Measurements from ENCODE around the gene TMEM167B.
"Not testable (repeated sequence)": the region's sequence is repeated elsewhere in the genome, so short reads cannot be mapped to it uniquely, and the experiment has no call there.

Gene TMEM167B

DNA sequence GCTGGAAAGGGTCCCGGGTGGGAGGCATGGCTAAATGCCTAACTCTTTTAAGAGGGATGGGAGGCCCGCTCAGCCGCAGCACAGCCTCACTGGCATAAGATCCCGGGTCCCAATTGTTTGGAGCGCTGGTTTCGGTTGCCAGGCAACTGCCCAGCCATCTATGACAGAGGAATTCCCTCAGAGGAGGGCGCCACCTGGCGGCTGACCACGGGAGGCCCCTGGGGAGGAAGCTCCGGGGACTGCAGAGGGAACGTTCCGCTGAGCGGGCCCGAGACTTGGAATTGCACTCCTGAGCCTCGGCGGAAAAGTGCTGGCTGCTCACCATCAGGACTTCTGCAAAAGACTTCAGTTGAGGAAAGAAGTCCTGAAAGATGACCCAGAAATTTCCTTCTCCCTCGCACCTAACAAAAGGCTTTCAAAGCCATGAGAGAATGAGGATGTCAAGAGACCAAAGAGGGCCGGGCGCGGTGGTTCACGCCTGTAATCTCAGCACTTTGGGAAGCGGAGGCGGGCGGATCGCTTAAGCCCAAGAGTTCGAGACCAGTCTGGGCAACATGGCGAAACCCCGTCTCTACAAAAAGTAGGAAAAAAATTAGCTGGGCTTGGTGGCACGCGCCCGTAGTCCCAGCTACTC lies 22.2 kb downstream of the TMEM167B start:
- in situ Hi-C loops (cut with MboI; ENCODE audit: low sequenced_read_pairs): no loop called here

DNA sequence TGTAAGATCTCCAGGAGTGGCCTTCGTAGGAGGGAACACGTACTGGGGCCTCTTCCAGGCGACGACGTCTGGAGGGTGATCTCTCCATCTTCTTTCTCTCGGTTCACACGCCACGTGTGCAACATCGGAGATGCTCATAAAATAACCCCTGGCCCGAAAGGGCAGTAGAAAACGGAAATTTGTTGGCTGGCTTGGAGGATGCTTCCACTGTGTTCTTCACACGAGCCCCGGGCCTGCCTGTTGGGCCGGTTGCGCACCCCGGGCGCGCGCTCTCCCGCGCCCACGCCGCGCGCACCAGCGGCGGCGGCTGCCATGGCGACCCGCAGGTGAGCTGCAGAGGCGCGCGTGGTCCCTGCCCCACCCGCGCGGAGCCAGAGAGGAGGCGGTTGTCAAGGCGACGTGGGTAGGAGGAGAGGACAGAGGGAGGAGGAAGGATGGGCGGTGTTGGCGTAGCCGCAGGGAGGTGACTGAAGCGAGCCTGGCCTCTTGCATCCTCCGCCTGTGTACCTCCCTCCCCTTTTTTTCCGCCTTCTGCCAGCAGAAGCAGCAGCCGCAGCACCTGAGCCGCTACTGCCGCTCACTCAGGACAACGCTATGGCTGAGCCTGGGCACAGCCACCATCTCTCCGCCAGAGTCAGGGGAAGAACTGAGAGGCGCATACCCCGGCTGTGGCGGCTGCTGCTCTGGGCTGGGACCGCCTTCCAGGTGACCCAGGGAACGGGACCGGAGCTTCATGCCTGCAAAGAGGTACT lies 23.2 kb downstream of the TMEM167B start, which contains the start of gene ELAPOR1:
Gene ELAPOR1, plus strand, starts transcription at position 526 of the 752 bp plus-strand sequence. Its CDS starts 69 bp downstream, at position 595.
- in situ Hi-C loops (cut with MboI; ENCODE audit: low sequenced_read_pairs): no loop called here

DNA sequence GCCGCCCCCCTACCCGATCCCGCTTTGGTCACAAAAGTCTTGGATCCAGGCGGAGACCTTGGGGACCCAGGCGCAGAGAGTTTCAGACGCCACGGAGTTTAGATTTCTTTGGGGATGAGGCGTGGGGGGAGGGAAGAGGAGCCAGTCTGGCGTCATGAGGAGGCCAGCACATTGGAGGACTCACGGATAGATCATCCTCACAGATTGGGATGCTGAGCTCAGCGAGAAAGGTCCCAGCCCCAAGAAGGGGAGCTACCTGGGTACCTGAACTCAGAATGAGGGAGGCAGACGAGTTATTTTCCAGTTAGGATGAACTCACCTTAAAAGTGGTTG lies 23.7 kb downstream of the TMEM167B start:
- in situ Hi-C loops (cut with MboI; ENCODE audit: low sequenced_read_pairs): no loop called here

DNA sequence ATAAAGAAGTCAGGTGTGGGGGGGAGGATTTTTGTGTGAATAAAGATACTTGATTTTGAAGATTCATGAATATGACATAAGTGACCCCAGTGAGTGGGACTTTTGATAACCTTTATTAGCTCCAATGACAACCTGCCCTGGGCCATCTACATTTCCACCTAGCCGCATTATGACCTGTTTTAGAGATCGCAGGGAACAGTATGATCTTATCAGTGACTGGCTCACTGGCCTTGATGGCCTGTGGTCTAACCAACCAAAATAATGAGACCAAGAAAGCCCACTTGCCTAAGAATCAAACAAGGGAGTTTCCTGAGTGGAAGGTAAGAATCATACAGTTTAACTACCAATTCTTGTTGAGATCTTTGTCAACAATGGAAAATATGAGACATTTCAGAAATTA lies 25.1 kb downstream of the TMEM167B start:
- in situ Hi-C loops (cut with MboI; ENCODE audit: low sequenced_read_pairs): no loop called here

DNA sequence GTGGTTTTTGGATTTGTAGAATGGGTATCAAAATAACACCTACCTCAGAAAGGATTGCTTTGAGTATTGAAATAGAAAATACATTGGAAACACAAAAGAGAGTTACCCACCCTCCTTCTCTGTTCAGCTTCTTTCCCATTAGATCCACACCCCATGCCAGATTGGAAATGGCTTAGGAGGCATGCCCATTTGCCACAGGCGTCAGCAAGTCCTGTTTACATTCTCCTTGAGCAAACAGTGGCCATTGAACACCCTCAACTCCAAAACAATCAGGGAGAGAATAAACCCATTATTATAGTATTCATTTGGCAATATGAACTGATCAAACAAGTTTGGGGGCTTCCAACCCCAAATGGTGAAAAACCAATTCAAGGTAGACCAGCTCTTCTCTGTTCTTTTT lies 25.7 kb downstream of the TMEM167B start:
- in situ Hi-C loops (cut with MboI; ENCODE audit: low sequenced_read_pairs): no loop called here

DNA sequence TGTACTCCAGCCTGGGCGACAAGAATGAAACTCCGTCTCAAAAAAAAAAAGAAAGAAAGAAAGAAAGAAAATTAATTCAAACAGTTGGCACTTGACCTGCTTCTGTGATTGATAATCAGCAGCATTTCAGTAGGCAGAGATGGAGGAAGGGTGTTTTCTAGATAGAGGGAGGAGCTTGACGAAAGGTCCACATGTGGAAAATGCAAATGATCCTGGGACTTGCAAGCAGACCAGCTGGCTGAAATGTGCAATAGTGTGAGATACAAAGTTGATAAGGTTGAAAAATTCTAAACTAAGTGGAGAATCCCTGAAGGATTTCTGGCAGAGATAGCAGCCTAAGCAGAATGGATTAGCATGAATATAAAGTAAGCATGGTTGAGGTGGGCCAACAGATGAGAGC lies 27.5 kb downstream of the TMEM167B start:
- in situ Hi-C loops (cut with MboI; ENCODE audit: low sequenced_read_pairs): no loop called here

DNA sequence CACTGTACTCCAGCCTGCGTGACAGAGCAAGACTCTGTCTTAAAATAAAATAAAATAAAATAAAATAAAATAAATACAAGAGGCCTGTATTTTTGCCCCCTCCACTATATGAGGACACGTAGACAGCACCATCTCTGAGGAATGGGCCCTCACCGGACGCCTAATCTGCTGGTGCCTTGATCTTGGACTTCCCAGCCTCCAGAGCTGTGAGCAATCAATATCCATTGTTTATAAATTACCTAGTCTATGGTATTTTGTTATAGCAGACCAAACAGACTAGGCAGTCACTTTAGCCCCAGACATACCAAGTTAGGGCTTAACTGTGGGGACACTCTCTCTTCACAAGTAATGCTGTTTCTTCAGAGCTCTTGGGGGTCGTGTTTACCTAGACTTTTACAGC lies 29.8 kb downstream of the TMEM167B start:
- in situ Hi-C loops (cut with MboI; ENCODE audit: low sequenced_read_pairs): no loop called here

DNA sequence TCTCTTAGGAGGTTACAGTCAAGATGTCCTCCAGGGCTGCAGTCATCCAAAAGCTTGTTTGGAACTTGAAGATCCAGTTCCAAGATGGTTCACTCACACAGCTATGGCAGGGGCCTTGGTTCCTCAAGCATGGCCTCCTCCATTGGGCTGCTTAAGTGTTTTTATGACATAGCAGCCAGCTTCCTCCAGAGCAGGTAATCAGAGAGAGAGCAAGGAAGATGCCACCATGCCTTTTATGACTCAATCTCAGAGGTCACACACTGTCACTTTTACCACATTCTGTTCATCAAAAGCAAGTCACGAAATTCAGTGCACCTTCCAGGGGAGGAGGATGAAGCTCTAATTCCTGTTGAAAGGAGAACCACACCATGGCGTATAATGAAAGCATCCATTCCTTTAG lies 40.5 kb downstream of the TMEM167B start:
- in situ Hi-C loops (cut with MboI; ENCODE audit: low sequenced_read_pairs): no loop called here

DNA sequence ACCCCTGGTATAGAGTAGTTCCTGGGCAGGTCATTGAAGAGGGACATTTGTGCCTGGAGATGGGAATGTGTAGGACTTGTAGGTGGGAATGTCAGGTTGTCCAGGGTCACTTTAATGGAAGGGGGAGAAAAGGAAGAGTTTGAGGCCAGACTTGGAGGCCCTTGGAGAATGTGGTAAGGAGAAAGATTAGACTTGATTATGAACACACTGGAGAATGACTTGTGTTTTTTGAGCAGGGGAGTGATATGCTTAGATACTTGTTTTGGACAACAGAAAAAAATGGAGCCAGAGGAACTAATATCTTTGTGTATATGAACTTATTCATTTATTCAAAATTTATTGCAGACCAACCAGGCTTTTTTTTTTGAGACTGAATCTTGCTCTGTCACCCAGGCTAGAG lies 41.2 kb downstream of the TMEM167B start:
- in situ Hi-C loops (cut with MboI; ENCODE audit: low sequenced_read_pairs): no loop called here

DNA sequence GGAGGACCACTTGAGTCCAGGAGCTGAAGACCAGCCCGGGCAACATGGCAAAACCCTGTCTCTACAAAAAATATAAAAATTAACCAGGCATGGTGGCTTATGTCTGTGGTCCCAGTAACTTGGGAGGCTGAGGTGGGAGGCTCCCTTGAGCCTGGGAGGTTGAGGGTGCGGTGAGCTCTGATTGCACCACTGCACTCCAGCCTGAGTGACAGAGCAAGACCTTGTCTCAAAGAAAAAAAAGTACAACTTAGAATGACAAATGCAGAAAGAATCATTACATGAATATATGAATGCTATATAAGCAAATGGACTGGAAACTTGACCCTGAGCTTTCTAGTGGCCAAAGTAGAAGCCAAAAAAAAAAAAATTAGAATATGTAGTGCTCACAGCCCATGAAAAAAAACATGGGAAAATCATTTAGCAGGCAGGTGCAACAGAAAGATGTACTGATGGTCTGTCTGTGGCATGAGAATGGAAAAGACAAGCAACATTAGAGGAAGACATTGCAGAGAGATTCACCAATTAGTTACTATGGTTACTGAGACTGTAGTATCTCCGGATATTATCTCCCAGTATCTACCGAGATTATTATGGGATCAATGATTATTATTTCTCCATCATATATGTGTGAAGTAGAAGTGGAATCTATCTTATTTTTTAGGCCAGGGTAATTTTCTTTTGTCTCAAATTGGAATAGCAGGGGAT lies 42.6 kb downstream of the TMEM167B start:
- in situ Hi-C loops (cut with MboI; ENCODE audit: low sequenced_read_pairs): no loop called here

DNA sequence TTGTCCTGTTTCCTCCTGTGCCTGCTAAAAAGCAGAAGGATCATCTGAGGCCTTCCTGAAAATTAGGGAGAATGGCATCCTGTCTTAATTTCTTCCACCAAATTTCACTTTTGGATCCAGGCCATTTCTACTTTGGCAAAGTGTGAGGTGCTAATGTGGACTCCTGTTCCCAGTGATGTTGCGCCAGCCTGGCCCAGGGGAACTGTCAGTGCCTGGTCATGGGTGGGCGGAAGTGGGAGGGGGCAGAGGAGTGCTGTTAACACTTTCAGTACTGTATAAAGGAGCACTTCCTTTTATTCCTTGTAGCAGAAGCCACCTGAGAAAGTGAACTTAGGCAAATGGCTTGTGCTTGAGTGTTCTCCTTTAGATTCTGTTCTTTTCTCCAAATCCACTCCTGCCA lies 43.3 kb downstream of the TMEM167B start:
- in situ Hi-C loops (cut with MboI; ENCODE audit: low sequenced_read_pairs): no loop called here

DNA sequence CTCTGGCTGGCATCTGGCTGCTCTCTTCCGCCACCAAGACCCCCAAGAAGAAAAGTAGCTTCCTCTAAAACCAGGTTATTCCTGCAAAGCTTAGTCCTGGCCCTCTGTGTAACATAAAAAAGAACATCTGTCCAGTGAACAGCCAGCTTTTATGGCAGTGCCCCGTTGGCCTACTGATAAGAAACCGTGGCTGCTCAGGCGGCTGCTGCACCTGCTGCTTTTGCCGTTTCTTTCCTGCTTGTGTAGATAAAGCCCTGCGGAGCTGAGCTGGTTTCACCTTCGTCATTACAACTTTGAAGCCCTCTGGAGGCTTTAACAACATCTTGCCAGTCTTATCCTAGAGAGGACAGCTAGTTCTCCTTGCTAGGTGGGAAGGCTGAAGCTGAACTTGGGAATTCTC lies 43.9 kb downstream of the TMEM167B start:
- in situ Hi-C loops (cut with MboI; ENCODE audit: low sequenced_read_pairs): no loop called here

DNA sequence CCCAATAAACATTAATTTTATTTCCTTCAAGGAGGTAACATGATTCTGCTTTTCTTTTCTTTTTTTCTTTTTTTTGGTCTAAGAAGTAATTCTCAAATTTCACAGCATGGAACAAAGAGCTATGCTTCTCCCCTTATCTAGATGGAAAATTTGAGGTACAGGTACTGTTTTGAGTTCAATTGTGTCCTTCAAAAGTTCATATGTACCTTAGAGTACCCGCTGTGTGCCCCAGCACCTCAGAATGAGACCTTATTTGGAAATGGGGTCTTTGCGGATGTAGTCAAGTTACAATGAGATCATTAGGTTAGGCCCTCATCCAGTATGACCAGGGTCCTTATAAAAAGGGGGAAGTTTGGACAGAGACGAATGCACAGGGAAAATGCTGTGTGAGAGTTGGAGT lies 45.4 kb downstream of the TMEM167B start:
- in situ Hi-C loops (cut with MboI; ENCODE audit: low sequenced_read_pairs): no loop called here

DNA sequence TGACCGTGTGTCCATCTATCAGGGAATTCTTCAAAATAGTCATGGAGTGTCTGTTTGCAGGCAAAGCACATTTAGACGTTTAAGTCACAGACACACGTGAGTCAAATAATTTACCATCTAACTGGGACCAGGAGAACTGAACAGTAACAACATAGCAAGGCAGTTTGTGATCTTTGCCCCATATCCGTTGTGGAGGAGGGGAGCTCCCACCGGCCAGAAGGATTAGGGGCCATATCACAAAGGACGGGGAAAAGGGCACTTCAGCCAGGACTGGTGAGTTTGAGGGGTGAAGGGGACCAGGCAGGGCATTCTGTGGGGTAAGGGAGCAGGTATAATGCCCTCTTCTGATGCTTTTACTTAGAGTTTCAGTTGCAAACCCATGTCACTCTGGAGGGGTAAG lies 46.2 kb downstream of the TMEM167B start:
- in situ Hi-C loops (cut with MboI; ENCODE audit: low sequenced_read_pairs): no loop called here

DNA sequence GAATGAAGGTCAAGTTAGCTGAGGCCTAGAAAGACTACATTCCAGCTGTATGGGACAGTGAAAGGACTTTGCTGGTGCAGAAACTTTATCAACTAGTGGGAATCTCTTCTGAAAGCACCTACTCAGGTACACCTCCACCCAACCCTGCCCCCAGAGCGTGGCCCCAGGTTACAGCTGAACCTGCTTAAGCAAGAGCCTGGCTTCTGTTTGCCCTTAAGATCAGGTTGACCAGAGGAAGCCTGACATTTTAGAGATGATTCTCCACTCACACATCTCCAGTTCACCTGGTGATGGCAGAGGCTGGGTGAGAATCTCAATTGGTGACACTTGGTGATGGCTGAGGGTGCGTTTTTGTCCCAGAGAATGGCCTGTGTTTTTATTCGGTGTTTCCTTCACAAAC lies 47.4 kb downstream of the TMEM167B start:
- in situ Hi-C loops (cut with MboI; ENCODE audit: low sequenced_read_pairs): no loop called here

DNA sequence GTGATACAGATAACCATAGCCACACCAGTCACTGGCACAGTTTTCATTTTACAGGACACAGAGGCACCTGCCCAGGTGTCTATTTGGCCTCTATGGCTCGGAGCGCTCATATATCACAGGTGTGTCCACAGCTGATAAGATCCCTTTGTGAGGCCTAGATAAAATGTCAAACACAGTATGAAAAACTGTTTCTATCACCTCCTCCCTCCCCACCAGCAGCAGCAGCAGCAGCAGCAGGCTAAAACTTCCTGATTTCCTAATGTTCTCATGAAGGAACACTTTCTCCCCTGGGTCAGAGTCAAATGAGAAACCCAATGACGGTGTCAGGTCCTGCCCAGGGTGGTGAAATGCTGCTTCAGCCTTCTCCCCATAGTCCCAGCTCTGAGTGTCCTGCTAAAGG lies 47.8 kb downstream of the TMEM167B start:
- in situ Hi-C loops (cut with MboI; ENCODE audit: low sequenced_read_pairs): no loop called here

DNA sequence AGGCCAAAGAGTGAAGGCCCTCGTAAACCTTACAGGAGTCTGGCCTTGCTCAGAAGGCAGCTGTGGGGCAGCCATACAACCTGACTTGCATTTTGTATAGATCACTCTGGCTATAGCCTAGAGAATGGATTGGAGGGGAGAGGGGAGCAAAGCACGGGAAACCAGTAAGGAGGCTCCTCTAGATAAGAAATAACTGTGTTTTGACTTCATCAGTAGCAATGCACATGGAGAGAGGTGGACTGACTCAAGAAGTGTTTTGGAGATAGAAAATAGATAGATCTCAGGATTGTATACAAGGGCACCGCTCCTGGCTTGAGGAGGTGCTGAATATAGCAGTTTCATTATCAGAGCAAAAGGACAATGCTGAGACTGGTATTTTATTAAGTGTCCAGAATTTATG lies 49.8 kb downstream of the TMEM167B start:
- in situ Hi-C loops (cut with MboI; ENCODE audit: low sequenced_read_pairs): no loop called here

DNA sequence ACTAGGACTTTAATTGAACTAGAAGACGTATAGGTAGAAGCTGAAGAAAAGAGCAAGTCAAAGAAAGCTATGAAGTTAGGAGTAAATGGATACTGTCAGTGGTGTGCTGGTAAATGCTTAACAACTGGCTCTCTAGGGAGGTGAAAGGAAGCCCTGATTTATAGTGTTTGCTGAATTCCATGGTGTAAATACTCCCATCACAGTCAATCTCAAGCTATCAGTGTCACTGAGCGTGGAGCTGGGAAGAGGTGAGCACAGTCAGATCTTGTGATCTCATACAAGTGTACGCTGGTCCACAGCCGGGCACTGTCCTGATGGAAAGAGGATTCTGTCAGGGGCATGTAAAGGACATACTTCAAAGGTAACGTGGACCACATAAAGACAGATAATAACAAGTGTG lies 51.7 kb downstream of the TMEM167B start:
- in situ Hi-C loops (cut with MboI; ENCODE audit: low sequenced_read_pairs): no loop called here

DNA sequence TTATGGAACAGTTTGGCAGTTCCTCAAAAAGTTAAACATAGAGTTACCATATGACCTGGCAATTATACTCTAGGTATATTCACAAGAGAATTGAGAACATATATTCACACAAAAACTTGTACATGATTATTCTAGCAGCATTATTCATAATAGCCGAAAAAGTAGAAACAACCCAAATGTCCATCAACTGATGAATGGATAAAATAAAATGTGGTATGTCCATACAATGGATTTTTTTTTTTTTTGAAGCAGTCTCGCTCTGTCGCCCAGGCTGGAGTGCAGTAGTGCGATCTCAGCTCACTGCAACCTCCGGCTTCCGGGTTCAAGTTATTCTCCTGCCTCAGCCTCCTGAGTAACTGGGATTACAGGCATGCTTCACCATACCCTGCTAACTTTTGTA lies 52.2 kb downstream of the TMEM167B start:
- in situ Hi-C loops (cut with MboI; ENCODE audit: low sequenced_read_pairs): not testable (repeated sequence)

Measured in hTERT RPE-1 (cell line).